ENCODE data around the gene UBL7. TPM values are rescaled to one million over a fixed set of nuclear protein-coding genes. Genes with fewer than 3 reads are reported as not detected.

UBL7 gene
- total RNA-seq, 1 experiment from 2014 or later = 47.5 TPM

- no peaks in the 10 kb centered on the region for H3K27me3 ChIP-seq (ENCODE audit: insufficient read depth, low read length)
- no peak overlapping the region for H2BK12ac ChIP-seq (ENCODE audit: insufficient read length, low read depth, low read length)
- no peak overlapping the region for H3K27ac ChIP-seq (ENCODE audit: insufficient read length, low read depth, low read length)
- no peak overlapping the region for H3K4me2 ChIP-seq (ENCODE audit: insufficient read depth, insufficient read length, low read length)
- H3K79me2 ChIP-seq (ENCODE audit: insufficient read depth, low read length) = no peaks in the 10 kb centered on the region
- no peaks in the 10 kb centered on the region for H3K27me3 Mint-ChIP-seq (ENCODE audit: low read depth)
- DNase-seq = no peak
- H3K18ac ChIP-seq (ENCODE audit: insufficient read length, low read depth, low read length) = peak overlapping the region; percentile 54
- H3K56ac ChIP-seq (ENCODE audit: insufficient read length, low read depth, low read length) = no peak overlapping the region
- H3K4me1 Mint-ChIP-seq = peaks cover 4 to 8% of the 10 kb centered on the region in 2 experiments
- no peak overlapping the region for H2AK5ac ChIP-seq (ENCODE audit: insufficient read length, low read length)
- H3K14ac ChIP-seq (ENCODE audit: insufficient read depth, low read length) = no peak overlapping the region
- H3K23me2 ChIP-seq (ENCODE audit: insufficient read length, low read depth, low read length, poor library complexity, severe bottlenecking) = no peaks in the 10 kb centered on the region
- H3K9me3 Mint-ChIP-seq = no peaks in the 10 kb centered on the region; a peak in 1 of 5 replicates
- no peak overlapping the region for H3K9ac ChIP-seq (ENCODE audit: extremely low read depth, insufficient read length, low read length)
- H2BK5ac ChIP-seq (ENCODE audit: insufficient read length, low read length) = no peak overlapping the region
- H3T11ph ChIP-seq (ENCODE audit: low read length) = no peak overlapping the region
- H3K36me3 Mint-ChIP-seq (ENCODE audit: insufficient read depth in 1 of 3, low read depth in 3 of 3) = peaks cover 0 to 6% (median 4%) of the 10 kb centered on the region in 3 experiments; a peak in 4 of 7 replicates
- H3K23ac ChIP-seq (ENCODE audit: insufficient read length, low read depth, low read length) = no peak overlapping the region
- no peak overlapping the region for H4K5ac ChIP-seq (ENCODE audit: insufficient read length, low read depth, low read length)
- WGBS (ENCODE audit: extremely low coverage, insufficient read length, low lambda C conversion rate) = no CpG with 5 or more reads among the region's 1 CpG
- no peak overlapping the region for H2AFZ ChIP-seq (ENCODE audit: low read length)
- peak overlapping the region; percentile 37 to 45; a peak in 3 of 5 replicates for H3K4me3 Mint-ChIP-seq
- no peaks in the 10 kb centered on the region for H3K4me1 ChIP-seq (ENCODE audit: insufficient read depth, low read length)
- H2BK20ac ChIP-seq (ENCODE audit: low read depth, low read length, poor library complexity, severe bottlenecking) = no peak overlapping the region
- H2BK15ac ChIP-seq (ENCODE audit: low read depth, low read length) = no peak overlapping the region
- H3K27ac Mint-ChIP-seq = peak overlapping the region; percentile 46 to 97 (median 64); a peak in 6 of 7 replicates
- no peak overlapping the region for H3K4ac ChIP-seq (ENCODE audit: low read depth, low read length)
- no peak overlapping the region for H4K91ac ChIP-seq (ENCODE audit: insufficient read length, low read depth, low read length)
- no peak for TF ChIP-seq CTCF (conservative IDR thresholded peaks at IDR 0.05)
- H3K79me1 ChIP-seq (ENCODE audit: insufficient read depth, low read depth, low read length, poor library complexity, severe bottlenecking) = no peaks in the 10 kb centered on the region
- no peaks in the 10 kb centered on the region for H4K20me1 ChIP-seq (ENCODE audit: control insufficient read depth, insufficient read depth, insufficient read length)
- no peaks in the 10 kb centered on the region for H3K9me3 ChIP-seq (ENCODE audit: control insufficient read depth, low read depth, low read length)
- H2BK120ac ChIP-seq (ENCODE audit: low read depth, low read length, poor library complexity, severe bottlenecking) = no peak overlapping the region
- no peak overlapping the region for H4K8ac ChIP-seq (replicated peaks; ENCODE audit: insufficient read length, low read depth, low read length)
Measured at GRCh38 chr15:74490339-74490689, 29.4 kb upstream of the UBL7 start.

All from H9 (cell line).